ENCODE data around the gene SMAP2.

SMAP2 gene

GRCh38 chr1:40371707-40372258 lies 1.7 kb upstream of the SMAP2 start:
- peaks cover 17% of the 10 kb centered on the region for H3F3A ChIP-seq (ENCODE audit: insufficient read depth, low read length)
- no peak overlapping the region for H3K4me3 ChIP-seq (ENCODE audit: low read length)
- no peak overlapping the region for H3K27ac ChIP-seq (ENCODE audit: low read length)
- no peaks in the 10 kb centered on the region for H4K20me1 ChIP-seq (ENCODE audit: insufficient read depth, low read length)
- H3K9me3 ChIP-seq (replicated peaks; ENCODE audit: insufficient read depth, low read length), result no peaks in the 10 kb centered on the region
- H3K9me2 ChIP-seq (replicated peaks; ENCODE audit: insufficient read depth, low read length), result no peaks in the 10 kb centered on the region
- H3K4me2 ChIP-seq (ENCODE audit: low read depth, low read length), result no peak overlapping the region
- peaks cover 33% of the 10 kb centered on the region for H3K79me2 ChIP-seq (ENCODE audit: low read length)
- peaks cover 11% of the 10 kb centered on the region for H3K4me1 ChIP-seq (ENCODE audit: low read length)
- H3K27me3 ChIP-seq (replicated peaks; ENCODE audit: insufficient read depth, low read length), result no peaks in the 10 kb centered on the region
- H3K9ac ChIP-seq (ENCODE audit: low read length), result no peak overlapping the region
- TF ChIP-seq EZH2phosphoT487 (IDR thresholded peaks at IDR 0.05; ENCODE audit: low read length) (no peak), CTCF (IDR thresholded peaks at IDR 0.05; ENCODE audit: low read length) (no peak), EZH2 (optimal IDR thresholded peaks at IDR 0.05; ENCODE audit: low read depth, low read length) (no peak)
- H3K36me3 ChIP-seq (replicated peaks; ENCODE audit: insufficient read depth, low read length), result no peaks in the 10 kb centered on the region
- no peak for DNase-seq
- H2AFZ ChIP-seq (ENCODE audit: low read length), result no peak overlapping the region

GRCh38 chr1:40372658-40373322 lies 737 bp upstream of the SMAP2 start:
- peak overlapping the region; percentile 37; the same call in 1 of the 2 replicates for H2AFZ ChIP-seq (ENCODE audit: low read length)
- H3K27me3 ChIP-seq (replicated peaks; ENCODE audit: insufficient read depth, low read length), result no peaks in the 10 kb centered on the region
- no peaks in the 10 kb centered on the region for H3K9me3 ChIP-seq (replicated peaks; ENCODE audit: insufficient read depth, low read length)
- peak overlapping the region; percentile 36; the same call in 1 of the 2 replicates for H3K4me3 ChIP-seq (ENCODE audit: low read length)
- peaks cover 11% of the 10 kb centered on the region for H3K4me1 ChIP-seq (ENCODE audit: low read length)
- H3K36me3 ChIP-seq (replicated peaks; ENCODE audit: insufficient read depth, low read length), result no peaks in the 10 kb centered on the region
- H3F3A ChIP-seq (ENCODE audit: insufficient read depth, low read length), result peaks cover 17% of the 10 kb centered on the region
- peak overlapping the region; percentile 46 for H3K4me2 ChIP-seq (ENCODE audit: low read depth, low read length)
- TF ChIP-seq EZH2phosphoT487 (IDR thresholded peaks at IDR 0.05; ENCODE audit: low read length), result no peak
- no peak for TF ChIP-seq CTCF (IDR thresholded peaks at IDR 0.05; ENCODE audit: low read length)
- no peak for TF ChIP-seq EZH2 (optimal IDR thresholded peaks at IDR 0.05; ENCODE audit: low read depth, low read length)
- H3K27ac ChIP-seq (ENCODE audit: low read length), result no peak overlapping the region
- H3K9me2 ChIP-seq (replicated peaks; ENCODE audit: insufficient read depth, low read length), result no peaks in the 10 kb centered on the region
- no peak overlapping the region for H3K9ac ChIP-seq (ENCODE audit: low read length)
- no peaks in the 10 kb centered on the region for H4K20me1 ChIP-seq (ENCODE audit: insufficient read depth, low read length)
- H3K79me2 ChIP-seq (ENCODE audit: low read length), result peaks cover 43% of the 10 kb centered on the region
- no peak for DNase-seq

GRCh38 chr1:40377512-40377911 lies 4.0 kb downstream of the SMAP2 start:
- H3K36me3 ChIP-seq (replicated peaks; ENCODE audit: insufficient read depth, low read length), result 0 out of 2 replicates have a peak, but pooled peaks cover 2% of the 10 kb centered on the region
- no peak overlapping the region for H3K4me3 ChIP-seq (ENCODE audit: low read length)
- no peak overlapping the region for H3K4me2 ChIP-seq (ENCODE audit: low read depth, low read length)
- H2AFZ ChIP-seq (ENCODE audit: low read length), result no peak overlapping the region
- no peaks in the 10 kb centered on the region for H3K9me2 ChIP-seq (replicated peaks; ENCODE audit: insufficient read depth, low read length)
- H3K79me2 ChIP-seq (ENCODE audit: low read length), result peaks cover 89% of the 10 kb centered on the region
- no peak overlapping the region for H3K27ac ChIP-seq (ENCODE audit: low read length)
- no peaks in the 10 kb centered on the region for H4K20me1 ChIP-seq (ENCODE audit: insufficient read depth, low read length)
- peaks cover 42% of the 10 kb centered on the region for H3F3A ChIP-seq (ENCODE audit: insufficient read depth, low read length)
- H3K27me3 ChIP-seq (replicated peaks; ENCODE audit: insufficient read depth, low read length), result no peaks in the 10 kb centered on the region
- no peak overlapping the region for H3K9ac ChIP-seq (ENCODE audit: low read length)
- TF ChIP-seq CTCF (IDR thresholded peaks at IDR 0.05; ENCODE audit: low read length), result no peak
- H3K4me1 ChIP-seq (ENCODE audit: low read length), result peaks cover 41% of the 10 kb centered on the region
- H3K9me3 ChIP-seq (replicated peaks; ENCODE audit: insufficient read depth, low read length), result no peaks in the 10 kb centered on the region
- DNase-seq, result no peak

All from MM.1S (cell line).